ENCODE results near the gene CYSTM1.
A peak's percentile ranks its signal among the peaks of the same experiment; 100 is the strongest.

The CYSTM1 gene

DNA sequence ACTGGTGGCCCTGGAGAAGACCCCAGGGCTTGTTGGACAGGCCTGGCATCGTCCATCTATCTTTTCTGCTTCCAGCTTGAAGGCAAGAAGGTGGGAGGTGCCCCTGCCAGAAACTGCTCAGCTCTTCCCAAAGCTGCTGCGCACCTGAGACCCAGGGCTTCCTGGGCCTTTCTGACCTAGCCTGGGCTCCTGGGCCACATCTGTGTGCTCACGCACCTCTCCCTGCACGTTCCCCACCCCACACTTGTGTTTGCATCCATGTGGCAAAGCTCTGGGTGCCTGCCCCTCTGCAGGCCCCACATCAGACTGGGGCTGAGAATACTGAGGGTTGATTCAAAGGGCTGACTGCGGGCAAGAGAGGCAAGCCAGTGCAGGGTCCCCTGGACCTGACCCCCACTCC is 64.5 kb downstream of the CYSTM1 start:
- no peak for DNase-seq

DNA sequence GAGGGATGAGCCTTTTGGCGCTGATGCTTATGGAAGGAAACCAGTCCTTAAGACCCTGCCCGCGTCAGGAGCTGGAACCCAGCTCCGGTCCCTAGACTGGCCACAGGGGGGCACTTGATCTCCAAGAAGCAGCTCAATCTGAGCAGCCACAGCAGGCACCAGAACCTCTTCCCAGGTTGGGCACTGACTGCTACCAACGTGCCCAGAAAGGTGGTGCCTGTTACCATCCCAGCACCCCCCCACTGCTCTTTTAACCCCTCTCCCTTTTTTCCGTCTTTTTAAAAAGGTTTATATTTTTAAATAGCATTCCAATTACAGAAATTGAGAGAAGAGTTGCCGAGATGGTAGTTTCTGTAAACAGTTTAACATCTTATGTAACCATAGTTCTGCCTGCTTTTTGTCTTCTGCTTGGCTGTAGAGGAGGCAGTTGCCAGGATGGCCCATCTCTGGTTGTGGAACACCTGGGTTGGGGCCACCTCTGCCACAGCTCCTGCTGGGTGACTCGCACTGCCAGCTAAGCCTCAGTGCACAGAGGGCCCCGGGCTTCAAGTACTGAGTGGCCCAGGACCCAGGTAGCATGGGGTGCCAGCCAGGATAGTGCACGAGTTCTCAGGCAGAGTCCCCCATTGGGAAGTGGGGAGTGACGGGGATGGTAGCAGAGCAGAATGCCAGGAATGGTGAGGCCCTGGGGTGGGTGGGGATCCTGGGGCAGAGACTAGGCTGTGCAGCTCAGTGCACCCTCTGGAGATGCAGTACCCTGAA is 65.1 kb downstream of the CYSTM1 start:
- DNase-seq: peak; percentile 73 to 78

DNA sequence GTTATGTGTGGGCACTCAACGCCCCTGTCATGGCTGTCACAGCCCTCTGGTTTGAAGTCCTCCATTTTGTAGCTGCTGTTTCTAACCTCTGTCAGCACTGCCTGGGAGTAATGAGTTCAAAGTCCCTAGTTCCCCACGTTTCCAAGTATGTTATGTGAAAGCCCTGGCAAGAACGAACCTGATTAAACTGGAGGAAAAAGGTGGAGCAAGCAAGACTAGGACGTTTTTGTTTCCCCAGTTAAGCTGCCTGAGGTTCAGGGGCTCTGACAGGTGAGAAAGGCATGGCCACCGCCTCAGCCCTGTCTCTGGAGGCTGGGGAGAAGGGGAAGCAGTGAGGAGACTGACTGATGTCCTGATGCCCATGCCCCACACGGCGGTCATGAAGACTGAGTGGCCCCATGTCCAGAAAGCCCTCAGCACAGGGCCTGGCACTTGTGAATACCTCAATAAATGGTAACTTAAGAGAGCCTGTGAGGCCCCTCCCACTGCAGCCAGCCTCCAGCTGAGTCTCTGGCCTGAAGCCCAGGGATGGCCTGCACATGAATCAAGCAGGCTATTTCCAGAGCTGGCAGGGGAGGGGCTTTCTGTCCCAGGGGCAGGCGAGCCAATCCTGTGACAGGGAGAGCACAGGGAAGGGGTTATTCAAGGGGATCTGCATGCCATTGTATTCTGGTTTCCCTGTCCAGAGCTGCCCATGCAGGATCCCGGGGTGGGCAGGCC is 66.2 kb downstream of the CYSTM1 start:
- DNase-seq: no peak

- DNase-seq: no peak
Observed at GRCh38 chr5:140242099-140242498, 67.1 kb downstream of the CYSTM1 start.

DNA sequence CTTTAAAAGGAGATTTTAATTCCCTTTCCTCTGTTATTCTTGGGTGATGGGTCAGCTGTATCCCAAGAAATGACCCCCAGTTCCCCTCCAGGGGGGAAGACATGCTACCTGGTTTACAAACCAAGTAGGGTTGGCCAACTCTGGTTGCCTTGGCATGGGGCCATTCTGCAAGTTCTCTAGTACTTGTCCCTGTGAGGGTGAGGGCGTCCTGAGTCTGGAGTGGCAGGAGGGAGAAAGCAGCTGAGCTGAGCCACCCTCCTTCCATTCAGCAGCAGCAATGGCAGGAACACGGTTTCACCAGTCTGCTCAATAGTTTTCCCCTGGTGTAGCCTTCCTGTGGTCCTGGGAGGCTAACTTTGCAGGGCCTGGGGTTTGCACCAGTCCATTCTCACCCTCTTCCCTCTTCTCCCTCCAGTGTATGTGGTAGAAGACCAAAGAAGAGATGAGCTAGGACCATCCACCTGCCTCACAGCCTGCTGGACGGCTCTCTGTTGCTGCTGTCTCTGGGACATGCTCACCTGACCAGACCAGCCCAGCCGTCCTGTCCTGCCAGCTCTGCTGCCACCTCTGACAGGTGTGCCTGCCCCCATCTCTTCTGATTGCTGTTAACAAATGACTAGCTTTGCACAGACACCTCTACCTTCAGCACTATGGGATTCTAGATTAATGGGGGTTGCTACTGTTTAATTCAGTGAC is 68.0 kb downstream of the CYSTM1 start:
- DNase-seq: no peak

DNA sequence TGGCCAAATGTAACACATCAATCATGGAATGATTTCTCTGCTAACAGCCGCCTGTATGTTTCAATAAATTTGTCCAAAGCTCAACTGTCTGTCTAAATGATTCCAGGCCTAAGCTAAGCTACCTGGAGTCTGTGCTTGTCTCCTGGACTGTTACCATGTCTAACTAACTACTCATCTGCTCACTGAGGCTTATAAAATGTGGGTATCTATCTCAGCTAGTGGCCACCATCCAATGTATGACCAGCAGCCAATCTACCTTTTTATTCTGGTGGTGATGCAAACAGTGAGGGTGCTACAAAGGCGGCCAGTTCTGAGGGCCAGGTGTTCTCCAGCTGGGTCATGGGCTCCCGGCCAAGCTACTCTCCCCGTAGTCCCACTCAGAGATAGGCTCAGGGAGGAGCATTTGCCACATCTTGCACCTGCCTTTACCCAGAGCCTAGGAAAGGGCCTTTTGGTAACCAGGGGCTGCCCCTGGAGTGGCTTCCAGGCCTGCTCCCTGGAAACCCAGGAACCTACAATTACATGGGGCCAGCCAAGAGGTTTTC is 68.8 kb downstream of the CYSTM1 start:
- no peak for DNase-seq

DNA sequence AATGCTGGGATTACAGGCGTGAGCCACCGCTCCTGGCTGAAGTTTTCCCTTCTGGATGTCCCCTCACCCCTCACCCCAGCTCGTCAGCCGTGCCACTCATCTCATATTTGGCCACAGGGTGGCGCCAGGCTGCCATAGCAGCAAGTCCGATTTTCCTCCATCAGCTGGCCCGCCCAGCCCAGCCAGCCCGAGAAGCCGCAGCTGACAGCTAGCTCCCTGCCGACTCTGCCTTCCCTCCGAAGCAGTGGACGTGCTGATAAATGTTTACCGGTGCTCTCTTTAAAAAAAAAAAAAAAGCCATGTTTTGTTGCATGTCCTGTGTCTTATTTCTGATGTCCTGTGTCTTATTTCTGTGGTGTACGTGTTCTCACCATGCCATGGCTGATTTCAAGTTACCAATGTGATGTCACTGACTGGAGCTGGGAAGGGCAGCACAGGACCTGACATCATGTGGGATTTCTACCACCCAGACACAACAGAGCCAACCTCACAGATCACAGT is 69.6 kb downstream of the CYSTM1 start:
- DNase-seq: peak; percentile 87 to 89

- DNase-seq: no peak
Observed at GRCh38 chr5:140245341-140245740, 70.4 kb downstream of the CYSTM1 start.

DNA sequence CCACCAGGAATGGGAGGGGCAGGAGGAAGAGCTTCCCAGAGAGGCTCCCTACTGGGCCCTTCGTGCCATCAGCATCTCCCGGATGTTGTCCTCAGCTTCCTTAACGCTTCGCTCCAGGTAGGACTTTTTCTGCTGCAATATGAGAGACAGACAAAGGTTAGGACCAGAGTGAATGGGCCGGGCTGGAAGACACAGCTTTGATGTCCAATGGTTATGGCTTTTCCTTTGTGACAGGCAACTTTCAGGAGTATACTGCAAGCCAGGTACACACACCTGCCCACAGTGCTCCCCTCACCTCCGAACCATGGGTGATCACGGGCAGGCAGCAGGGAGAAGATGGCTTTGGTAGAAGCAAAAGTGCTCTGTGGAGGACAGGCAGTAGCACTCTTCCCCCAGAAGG is 70.9 kb downstream of the CYSTM1 start:
- no peak for DNase-seq

DNA sequence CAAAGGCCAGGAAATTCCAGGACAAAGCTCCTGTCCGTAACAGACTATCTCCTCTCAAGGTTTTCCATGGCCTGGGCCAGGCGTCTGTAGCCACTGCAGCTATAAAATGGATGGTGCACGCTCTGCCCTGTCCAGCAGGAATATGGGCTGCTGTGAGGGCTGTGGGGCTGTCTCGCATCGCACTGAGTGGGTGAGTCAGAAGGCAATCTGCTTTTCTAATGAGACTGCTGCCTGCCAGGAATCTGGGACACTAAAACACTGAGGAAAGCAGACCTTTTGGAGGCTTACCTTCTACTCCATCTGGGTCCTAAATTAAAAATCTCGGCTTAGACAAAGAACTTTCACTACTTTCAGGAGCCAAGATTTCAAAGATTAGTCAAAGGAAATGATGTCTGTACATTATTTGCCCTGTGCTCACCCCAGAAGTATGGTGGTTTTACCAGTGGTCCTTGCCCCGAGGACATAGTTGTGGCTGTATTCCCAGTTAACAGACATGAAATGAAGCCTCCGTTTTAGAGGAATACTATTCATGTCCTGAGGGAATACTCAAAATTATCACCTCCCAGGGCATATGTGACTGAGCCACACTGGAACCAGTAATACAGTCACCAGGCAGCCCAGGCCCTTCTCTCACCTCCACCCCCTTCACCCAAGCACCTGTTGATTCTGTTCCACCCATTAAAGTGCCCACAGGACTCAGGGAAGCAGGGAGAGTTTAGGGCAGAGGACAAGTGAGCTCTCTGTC is 71.6 kb downstream of the CYSTM1 start:
- DNase-seq: no peak

- DNase-seq: no peak
Observed at GRCh38 chr5:140248414-140248813, 73.4 kb downstream of the CYSTM1 start.

DNA sequence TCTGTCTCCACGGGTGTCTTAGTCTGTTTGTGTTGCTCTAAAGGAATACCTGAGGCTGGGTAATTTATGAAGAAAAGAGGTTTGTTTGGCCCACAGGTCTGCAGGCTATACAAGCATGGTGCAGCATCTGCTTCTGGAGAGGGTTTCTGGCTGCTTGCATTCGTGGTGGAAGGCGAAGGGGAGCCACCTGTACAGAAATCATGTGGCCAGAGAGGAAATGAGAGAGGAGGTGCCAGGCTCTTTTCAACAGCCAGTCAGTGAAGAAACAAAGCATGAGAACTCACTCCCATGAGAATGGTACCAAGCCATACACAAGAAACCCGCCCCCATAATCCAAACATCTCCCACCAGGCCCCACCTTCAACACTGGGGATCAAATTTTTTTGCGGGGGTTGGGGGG is 74.5 kb downstream of the CYSTM1 start:
- DNase-seq: no peak

DNA sequence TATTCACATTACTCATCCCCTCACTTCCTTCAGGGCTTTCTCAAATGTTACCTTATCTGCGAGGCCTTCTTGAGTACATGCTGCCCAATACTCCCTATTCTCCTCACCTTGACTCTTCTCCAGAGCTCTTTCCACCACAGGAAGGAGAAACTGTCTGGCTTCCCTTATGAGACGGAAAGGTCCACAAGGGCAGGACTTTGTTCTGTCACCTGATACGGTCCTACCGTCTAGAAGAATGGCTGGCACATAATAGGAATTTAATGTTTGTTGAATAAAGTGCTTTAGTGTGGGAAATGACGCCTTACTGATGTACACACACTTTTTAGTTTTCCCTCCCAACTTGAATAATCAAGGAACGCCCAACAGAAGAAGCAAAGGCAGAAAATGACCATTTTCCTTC is 75.4 kb downstream of the CYSTM1 start:
- no peak for DNase-seq

- DNase-seq: peak; percentile 71 to 83
Observed at GRCh38 chr5:140251527-140251973, 76.6 kb downstream of the CYSTM1 start.

DNA sequence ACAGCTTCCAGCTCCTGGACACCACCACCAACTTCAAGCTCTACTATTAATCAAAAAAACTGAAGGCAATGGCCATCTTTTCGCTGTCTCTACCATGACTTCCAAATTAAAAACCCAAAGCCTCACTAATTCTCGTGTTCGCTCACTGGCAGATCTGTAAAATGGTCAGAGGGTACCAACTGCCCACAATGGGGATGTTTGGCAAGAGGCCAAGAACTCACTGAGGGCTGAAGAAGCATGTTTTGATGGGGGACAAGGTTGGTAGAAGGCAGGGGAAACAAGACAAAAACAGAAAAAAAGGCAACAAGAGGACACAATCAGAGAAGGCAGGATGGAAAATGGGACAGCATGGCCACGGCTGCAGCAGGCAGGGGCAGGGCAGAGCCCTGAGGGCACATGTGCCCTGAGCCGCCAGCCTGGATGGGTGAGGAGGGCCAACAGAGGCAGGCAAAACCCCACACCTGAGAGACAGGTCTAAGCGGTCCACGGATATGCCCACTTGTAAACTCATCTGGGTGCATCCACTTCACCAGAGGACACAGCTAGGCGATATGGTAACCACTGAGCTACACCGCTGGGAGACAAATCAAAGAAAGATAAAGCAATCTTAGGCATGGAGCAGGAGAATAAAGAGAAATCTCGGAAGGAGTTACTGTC is 77.6 kb downstream of the CYSTM1 start:
- DNase-seq: no peak

- no peak for DNase-seq
Observed at GRCh38 chr5:140253985-140254384, 79.0 kb downstream of the CYSTM1 start.

DNA sequence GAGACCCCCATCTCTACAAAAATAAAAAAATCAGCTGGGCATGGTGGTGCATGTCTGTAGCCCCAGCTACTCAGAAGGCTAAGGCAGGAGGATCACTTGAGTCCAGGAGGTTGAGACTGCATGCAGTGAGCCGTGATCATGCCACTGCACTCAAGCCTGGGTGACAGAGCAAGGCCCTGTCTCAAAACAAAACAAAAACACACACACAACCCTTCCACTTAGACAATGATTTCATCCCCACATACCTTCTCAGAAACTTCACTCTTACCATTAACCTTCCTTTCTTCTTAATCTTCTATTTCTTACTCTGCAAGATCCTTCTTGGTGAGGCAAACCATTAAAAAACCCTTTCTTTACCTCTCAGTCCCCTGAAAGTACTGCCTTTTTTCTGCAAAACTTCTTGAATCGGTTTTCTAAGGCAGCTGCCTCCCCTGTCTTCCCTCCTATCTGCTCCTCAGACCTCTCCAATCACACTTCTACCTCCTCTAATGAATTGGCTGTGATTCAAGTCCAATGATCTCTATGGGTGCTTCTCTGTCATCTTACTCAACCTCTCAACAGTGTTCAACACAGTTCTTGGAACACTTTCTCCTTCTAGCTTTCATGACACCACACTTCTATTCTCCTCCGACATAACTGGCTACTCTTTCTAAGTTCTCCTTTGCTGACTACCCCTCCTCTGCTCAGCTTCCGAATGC is 80.6 kb downstream of the CYSTM1 start:
- no peak for DNase-seq

DNA sequence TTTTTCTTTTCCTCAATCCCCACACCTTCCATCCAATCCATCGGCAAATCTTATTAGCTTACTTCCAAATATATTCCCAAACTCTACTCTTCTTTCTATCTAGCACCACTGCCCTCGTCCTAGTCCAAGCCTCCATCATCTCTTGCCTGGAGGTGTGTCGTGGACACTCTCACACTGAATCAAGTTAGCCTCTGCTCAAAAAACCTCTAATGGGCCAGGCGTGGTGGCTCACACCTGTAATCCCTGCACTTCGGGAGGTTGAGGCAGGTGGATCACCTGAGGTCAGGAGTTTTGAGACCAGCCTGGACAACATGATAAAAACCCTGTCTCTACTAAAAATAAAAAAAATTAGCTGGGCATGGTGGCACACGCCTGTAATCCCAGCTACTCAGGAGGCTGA is 81.7 kb downstream of the CYSTM1 start:
- DNase-seq: no peak

DNA sequence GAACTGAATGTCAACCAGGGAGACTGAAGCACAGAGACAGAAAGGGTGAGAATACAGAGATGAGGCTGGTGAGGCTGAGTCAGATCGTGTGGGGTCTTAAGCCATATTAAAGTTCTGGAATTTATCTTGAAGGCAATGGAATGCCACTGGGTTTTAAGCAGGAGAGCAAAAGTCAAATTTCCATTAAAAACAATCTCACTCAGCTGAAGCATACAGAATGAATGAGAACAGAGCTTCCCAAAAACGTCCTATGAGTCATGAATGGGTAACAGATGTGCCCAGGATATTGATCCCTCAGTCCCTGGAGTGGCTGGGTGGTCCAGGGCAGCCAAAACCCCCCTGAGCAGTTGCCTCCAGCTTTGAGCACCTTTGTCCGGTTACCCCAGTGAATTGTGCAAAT is 83.0 kb downstream of the CYSTM1 start:
- DNase-seq: no peak

DNA sequence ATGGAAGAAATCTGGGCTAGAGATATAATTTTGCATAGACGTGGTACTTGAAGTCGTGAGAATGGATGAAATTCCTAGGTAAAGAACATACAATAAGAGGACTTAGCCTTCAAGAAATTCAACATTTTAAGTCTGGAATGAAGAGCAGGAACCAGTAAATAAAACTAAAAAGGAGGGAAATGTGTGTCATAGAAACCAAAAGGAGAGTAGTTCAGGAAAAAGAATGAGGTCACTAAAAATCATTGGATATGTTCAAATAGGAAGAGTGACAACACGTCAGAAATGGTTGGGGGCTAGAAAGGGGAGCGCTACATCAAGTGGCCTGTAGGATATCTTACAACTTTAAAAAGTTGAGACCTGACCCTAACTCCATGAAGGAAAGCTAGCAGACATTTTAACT is 83.9 kb downstream of the CYSTM1 start:
- no peak for DNase-seq

DNA sequence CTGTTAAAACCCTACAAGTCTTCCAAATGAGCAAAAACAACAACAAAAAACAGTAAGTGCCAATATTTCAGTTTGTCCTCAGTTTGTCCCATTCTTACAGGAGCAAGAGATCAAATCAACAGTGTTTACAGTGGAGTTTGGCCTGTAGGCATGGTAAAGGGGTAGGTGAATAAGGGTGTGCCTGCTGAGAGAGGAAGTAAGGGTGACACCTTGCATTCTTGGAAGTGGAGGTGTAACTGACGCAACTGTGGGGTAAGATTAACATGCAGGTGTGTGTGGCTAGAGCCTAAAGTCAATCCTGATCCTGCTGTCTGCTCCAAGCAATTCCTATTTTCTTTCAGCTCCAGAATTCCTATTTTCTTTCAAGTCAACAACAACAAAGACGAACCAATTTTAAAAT is 84.5 kb downstream of the CYSTM1 start:
- DNase-seq: no peak
